NCI-H510A treated with DMSO at 0.1 percent for 48 hours (cell line): ENCODE data around the gene MKX.

Source experiments
- DNase-seq: peaks from one replicate; lab custom pipeline; 2025; lab: John Stamatoyannopoulos, UW

Gene MKX

GRCh38 chr10:27742195-27743011, 3.2 kb downstream of the MKX start:
- DNase-seq, result peak; percentile 60

- DNase-seq, result no peak
Observed at GRCh38 chr10:27741173-27742091, 4.2 kb downstream of the MKX start.

GRCh38 chr10:27736396-27736795, 9.2 kb downstream of the MKX start:
- DNase-seq, result no peak

- DNase-seq, result no peak
Observed at GRCh38 chr10:27730041-27730440, 15.6 kb downstream of the MKX start.

- DNase-seq, result no peak
Observed at GRCh38 chr10:27728338-27728737, 17.3 kb downstream of the MKX start.

GRCh38 chr10:27724287-27724686, 21.3 kb downstream of the MKX start:
- DNase-seq, result no peak

- DNase-seq, result no peak
Observed at GRCh38 chr10:27723436-27723835, 22.2 kb downstream of the MKX start.

- DNase-seq, result no peak
Observed at GRCh38 chr10:27720529-27720928, 25.1 kb downstream of the MKX start.

GRCh38 chr10:27719052-27719451, 26.6 kb downstream of the MKX start:
- DNase-seq, result no peak

- DNase-seq, result no peak
Observed at GRCh38 chr10:27717861-27718260, 27.8 kb downstream of the MKX start.

- DNase-seq, result no peak
Observed at GRCh38 chr10:27717224-27717623, 28.4 kb downstream of the MKX start.

GRCh38 chr10:27716521-27716920, 29.1 kb downstream of the MKX start:
- DNase-seq, result no peak

- DNase-seq, result no peak
Observed at GRCh38 chr10:27715505-27715904, 30.1 kb downstream of the MKX start.

GRCh38 chr10:27714349-27714748, 31.3 kb downstream of the MKX start:
- no peak for DNase-seq

- no peak for DNase-seq
Observed at GRCh38 chr10:27713941-27714340, 31.7 kb downstream of the MKX start.

- no peak for DNase-seq
Observed at GRCh38 chr10:27710014-27710413, 35.6 kb downstream of the MKX start.

GRCh38 chr10:27709304-27709703, 36.3 kb downstream of the MKX start:
- DNase-seq, result no peak

- no peak for DNase-seq
Observed at GRCh38 chr10:27701938-27702537, 43.6 kb downstream of the MKX start.

GRCh38 chr10:27699776-27700175, 45.8 kb downstream of the MKX start:
- no peak for DNase-seq

- no peak for DNase-seq
Observed at GRCh38 chr10:27698961-27699360, 46.7 kb downstream of the MKX start.

- DNase-seq, result no peak
Observed at GRCh38 chr10:27696466-27696865, 49.2 kb downstream of the MKX start.

GRCh38 chr10:27695706-27696105, 49.9 kb downstream of the MKX start:
- no peak for DNase-seq

- DNase-seq, result no peak
Observed at GRCh38 chr10:27695088-27695487, 50.5 kb downstream of the MKX start.
